T-cell (primary cell): ENCODE data around the gene PTPRC. TPM values are rescaled to one million over a fixed set of nuclear protein-coding genes. Genes with fewer than 3 reads are reported as not detected.

ENCODE experiments used
- ATAC-seq, 4 experiments: fragments of 200-7000 bp in 3 of 4; fragments of 150-1000 bp in 1 of 4; cut with Tn5 transposase; replicated peaks in 1 of 4; 1 replicate in 3 of 4; 2 replicates in 1 of 4; pipeline ENCODE4 v1.10.0; 2021; ENCODE audit warnings: moderate library complexity in 3 of 4, mild to moderate bottlenecking in 2 of 4, moderate number of reproducible peaks in 1 of 4
- CTCF ChIA-PET, 2 donors: fragments of 300-600 bp; sonication (Branson Sonifier 250); formaldehyde crosslinking; loops; one replicate each; lab custom pipeline; 2022; ENCODE audit warnings: antibody characterized with exemption in 2 of 2; lab: Charles Lee
- POLR2A ChIA-PET, 2 donors: fragments of 300-600 bp; sonication (Branson Sonifier 250); formaldehyde crosslinking; loops; one replicate each; lab custom pipeline; 2022; ENCODE audit warnings: antibody characterized with exemption in 2 of 2; lab: Charles Lee
- DNase-seq, 35 experiments: peaks; one replicate each; pipeline versions ENCODE4 v3.0.0 to v3.0.0-alpha.2; 2013 to 2023
- H3K27ac ChIP-seq: one replicate; pipeline ENCODE4 v1.5.1; 2013; ENCODE audit warnings: low read length
- H3K27me3 ChIP-seq, 2 experiments: replicated peaks in 1 of 2; 1 replicate in 1 of 2; 2 replicates in 1 of 2; pipeline versions ENCODE4 v1.6.1 to v1.7.0; 2013; ENCODE audit warnings: low read length in 1 of 2, mixed read lengths in 1 of 2; ENCODE audit not compliant: control insufficient read depth in 2 of 2, insufficient read depth in 2 of 2; ENCODE audit errors: extremely low read depth in 1 of 2
- H3K36me3 ChIP-seq, 2 donors: 1 replicate in 1 of 2; 2 replicates in 1 of 2; pipeline versions ENCODE4 v1.6.1 to v1.7.0; 2013; ENCODE audit warnings: low read length in 1 of 2; ENCODE audit not compliant: control insufficient read depth in 2 of 2, insufficient read depth in 1 of 2; ENCODE audit errors: extremely low read depth in 1 of 2
- H3K4me1 ChIP-seq, 2 experiments: 1 replicate in 1 of 2; 2 replicates in 1 of 2; pipeline versions ENCODE4 v1.6.1 to v1.7.0; 2013; ENCODE audit warnings: low read length in 2 of 2, mixed read lengths in 1 of 2; ENCODE audit not compliant: insufficient read depth in 2 of 2, control insufficient read depth in 1 of 2; ENCODE audit errors: extremely low read depth in 1 of 2
- H3K4me3 ChIP-seq, 2 donors: 1 replicate in 1 of 2; 2 replicates in 1 of 2; pipeline versions ENCODE4 v1.5.1 to v1.7.0; 2013; ENCODE audit warnings: mild to moderate bottlenecking in 2 of 2, low read length in 1 of 2, moderate library complexity in 1 of 2; ENCODE audit not compliant: control insufficient read depth in 1 of 2; ENCODE audit errors: extremely low read depth in 1 of 2
- H3K9me3 ChIP-seq: 2 replicates; pipeline ENCODE4 v1.7.0; 2013
- H3K27ac Mint-ChIP-seq, 2 donors: one replicate each; pipeline ENCODE4 v1.8.0; 2020 to 2021; ENCODE audit warnings: mild to moderate bottlenecking in 2 of 2, mixed read lengths in 2 of 2
- H3K27me3 Mint-ChIP-seq, 2 donors: one replicate each; pipeline ENCODE4 v1.8.0; 2021 to 2022; ENCODE audit warnings: mixed read lengths in 2 of 2
- H3K36me3 Mint-ChIP-seq: one replicate; pipeline ENCODE4 v1.8.0; 2021; ENCODE audit warnings: mixed read lengths
- H3K4me1 Mint-ChIP-seq, 3 donors: one replicate each; pipeline ENCODE4 v1.8.0; 2020 to 2022; ENCODE audit warnings: mixed read lengths in 3 of 3, mild to moderate bottlenecking in 1 of 3
- H3K4me3 Mint-ChIP-seq, 3 donors: one replicate each; pipeline ENCODE4 v1.8.0; 2020 to 2022; ENCODE audit warnings: mild to moderate bottlenecking in 3 of 3, mixed read lengths in 3 of 3, moderate library complexity in 3 of 3
- H3K9me3 Mint-ChIP-seq, 3 donors: one replicate each; pipeline ENCODE4 v1.8.0; 2020 to 2022; ENCODE audit warnings: mixed read lengths in 3 of 3
- WGBS: methylation state at CpG from one replicate; pipeline ENCODE4 v1.1.5; 2013; ENCODE audit warnings: missing lambda C conversion rate; ENCODE audit not compliant: insufficient coverage; 5-methylcytosine and 5-hydroxymethylcytosine counted together
- total RNA-seq, 35 experiments: library from RNA in 6 of 35; stranded (reverse) in 6 of 35; fragments of 120-200 nt in 1 of 35; gene quantifications; one replicate each; pipeline versions ENCODE4 v1.2.1 to v1.2.4 and lab custom pipeline; 2013 to 2026

The PTPRC gene
- total RNA-seq, 5 donors from 2014 or later (not counting 1 experiment from before 2014, with no cell fraction given): 674 to 984 (median 781) TPM

- H3K27ac ChIP-seq: peak overlapping the region; percentile 94
- ChIA-PET POLR2A (interaction anchor here (0.6 to 5.7 kb wide), 11 partner anchors 8 to 64 kb away, joined by 3 to 41 read pairs (median 4); no protein-coding TSS in a partner anchor), CTCF (interaction anchor here (1.2 to 1.6 kb wide), 3 partner anchors 12 to 52 kb away, joined by 3 to 4 read pairs (median 4); no protein-coding TSS in a partner anchor)
- WGBS: no CpG with 5 or more reads among the region's 2 CpGs
- H3K36me3 ChIP-seq: peaks cover 0 to 23% of the 10 kb centered on the region in 2 donors
- H3K36me3 Mint-ChIP-seq: peaks cover 51% of the 10 kb centered on the region
- ATAC-seq (no peak), DNase-seq (no peak)
- H3K4me3 ChIP-seq: peak overlapping the region in 1 of 2 donors; percentile 32
- H3K9me3 ChIP-seq: no peaks in the 10 kb centered on the region
- H3K9me3 Mint-ChIP-seq: no peaks in the 10 kb centered on the region
- peaks cover 30 to 76% of the 10 kb centered on the region in 2 experiments for H3K4me1 ChIP-seq
- no peaks in the 10 kb centered on the region for H3K27me3 Mint-ChIP-seq
- peaks cover 92% of the 10 kb centered on the region in 3 donors for H3K4me1 Mint-ChIP-seq
- H3K27ac Mint-ChIP-seq: peak overlapping the region; percentile 90 to 97
- no peaks in the 10 kb centered on the region for H3K27me3 ChIP-seq
- H3K4me3 Mint-ChIP-seq: peak overlapping the region; percentile 31 to 62 (median 44)
Observed at GRCh38 chr1:198674009-198674408, 35.2 kb downstream of the PTPRC start.

- H3K4me3 ChIP-seq: peak overlapping the region; percentile 1 to 8
- peak in 1 of 35 experiments; percentile 74 for DNase-seq
Observed at GRCh38 chr1:198676253-198676652, 37.4 kb downstream of the PTPRC start.

GRCh38 chr1:198677027-198677426 lies 38.2 kb downstream of the PTPRC start:
- no peaks in the 10 kb centered on the region for H3K9me3 ChIP-seq
- Mint-ChIP-seq H3K4me1 (peaks cover 77 to 89% (median 88%) of the 10 kb centered on the region in 3 donors), H3K4me3 (peak overlapping the region; percentile 69 to 76 (median 73)), H3K27ac (peak overlapping the region; percentile 91 to 99), H3K36me3 (peaks cover 37% of the 10 kb centered on the region), H3K27me3 (no peaks in the 10 kb centered on the region), H3K9me3 (no peaks in the 10 kb centered on the region)
- ATAC-seq: no peak
- ChIA-PET CTCF (interaction anchor here (0.5 to 1.7 kb wide), 4 partner anchors 20 to 158 kb away, joined by 3 to 4 read pairs (median 3); no protein-coding TSS in a partner anchor), POLR2A (interaction anchor here (0.6 to 5.7 kb wide), 4 partner anchors 10 to 26 kb away, joined by 3 to 41 read pairs (median 10); no protein-coding TSS in a partner anchor)
- H3K4me1 ChIP-seq: peaks cover 39 to 68% of the 10 kb centered on the region in 2 experiments
- DNase-seq: no peak
- H3K36me3 ChIP-seq: peaks cover 0 to 24% of the 10 kb centered on the region in 2 donors
- H3K27ac ChIP-seq: peak overlapping the region; percentile 94
- 0% methylated on average over 1 of the region's 1 CpG for WGBS
- no peaks in the 10 kb centered on the region for H3K27me3 ChIP-seq
- no peak overlapping the region for H3K4me3 ChIP-seq

More at GRCh38 chr1:198676253-198676652, 37.4 kb downstream of the PTPRC start:
- Histone ChIP-seq H3K27me3 (no peaks in the 10 kb centered on the region), H3K27ac (peak overlapping the region; percentile 94), H3K4me1 (peaks cover 39 to 69% of the 10 kb centered on the region in 2 experiments), H3K36me3 (peaks cover 0 to 31% of the 10 kb centered on the region in 2 donors), H3K9me3 (no peaks in the 10 kb centered on the region)
- peaks cover 45% of the 10 kb centered on the region for H3K36me3 Mint-ChIP-seq
- no peaks in the 10 kb centered on the region for H3K27me3 Mint-ChIP-seq
- ChIA-PET CTCF (interaction anchor here in 1 of 2 donors (1.4 kb wide), 1 partner anchor 55 kb away, joined by 3 read pairs; no protein-coding TSS in a partner anchor), POLR2A (interaction anchor here in 1 of 2 donors (0.7 to 5.7 kb wide), 3 partner anchors 13 to 25 kb away, joined by 3 to 41 read pairs (median 5); no protein-coding TSS in a partner anchor)
- H3K4me3 Mint-ChIP-seq: peak overlapping the region; percentile 69 to 76 (median 73)
- no CpG with 5 or more reads among the region's 1 CpG for WGBS
- no peaks in the 10 kb centered on the region for H3K9me3 Mint-ChIP-seq
- H3K27ac Mint-ChIP-seq: peak overlapping the region; percentile 91 to 99
- H3K4me1 Mint-ChIP-seq: peaks cover 85 to 92% (median 91%) of the 10 kb centered on the region in 3 donors
- peak in 2 of 4 experiments; percentile 18 to 32 for ATAC-seq

GRCh38 chr1:198677871-198678270 lies 39.0 kb downstream of the PTPRC start:
- ATAC-seq (no peak), DNase-seq (no peak)
- Mint-ChIP-seq H3K4me3 (peak overlapping the region; percentile 69 to 76 (median 74)), H3K4me1 (peaks cover 75 to 88% (median 88%) of the 10 kb centered on the region in 3 donors), H3K9me3 (no peaks in the 10 kb centered on the region), H3K27me3 (no peaks in the 10 kb centered on the region), H3K27ac (peak overlapping the region; percentile 91 to 99), H3K36me3 (peaks cover 28% of the 10 kb centered on the region)
- peak overlapping the region in 1 of 2 donors; percentile 34 for H3K4me3 ChIP-seq
- peaks cover 33 to 74% of the 10 kb centered on the region in 2 experiments for H3K4me1 ChIP-seq
- H3K27me3 ChIP-seq: no peaks in the 10 kb centered on the region
- peaks cover 0 to 20% of the 10 kb centered on the region in 2 donors for H3K36me3 ChIP-seq
- POLR2A ChIA-PET: interaction anchor here (0.5 to 5.7 kb wide), 7 partner anchors 8 to 31 kb away, joined by 3 to 41 read pairs (median 9); no protein-coding TSS in a partner anchor
- peak overlapping the region; percentile 94 for H3K27ac ChIP-seq
- no peaks in the 10 kb centered on the region for H3K9me3 ChIP-seq
- no CpG with 5 or more reads among the region's 2 CpGs for WGBS
- CTCF ChIA-PET: interaction anchor here (0.5 to 1.7 kb wide), 5 partner anchors 20 to 154 kb away, joined by 3 to 4 read pairs (median 3); partner anchors contain the start of gene PTPRC (in 1 of the 2)

GRCh38 chr1:198678301-198678836 lies 39.5 kb downstream of the PTPRC start:
- ChIA-PET CTCF (interaction anchor here (0.7 to 1.7 kb wide), 11 partner anchors 9 to 156 kb away, joined by 3 to 6 read pairs (median 4); partner anchors contain the start of gene PTPRC (in 1 of the 2)), POLR2A (interaction anchor here (0.5 to 5.7 kb wide), 14 partner anchors 9 to 511 kb away, joined by 3 to 41 read pairs (median 7); no protein-coding TSS in a partner anchor)
- Mint-ChIP-seq H3K4me3 (peak overlapping the region; percentile 69 to 76 (median 74)), H3K36me3 (peaks cover 26% of the 10 kb centered on the region), H3K27ac (peak overlapping the region; percentile 91 to 99), H3K4me1 (peaks cover 75 to 88% (median 88%) of the 10 kb centered on the region in 3 donors), H3K27me3 (no peaks in the 10 kb centered on the region), H3K9me3 (no peaks in the 10 kb centered on the region)
- H3K9me3 ChIP-seq: no peaks in the 10 kb centered on the region
- H3K4me1 ChIP-seq: peaks cover 33 to 75% of the 10 kb centered on the region in 2 experiments
- no peaks in the 10 kb centered on the region for H3K27me3 ChIP-seq
- DNase-seq: peak in 34 of 35 experiments; percentile 30 to 80 (median 61)
- peak overlapping the region; percentile 4 to 34 for H3K4me3 ChIP-seq
- peaks cover 0 to 16% of the 10 kb centered on the region in 2 donors for H3K36me3 ChIP-seq
- peak in 3 of 4 experiments; percentile 26 to 51 (median 32) for ATAC-seq
- 10% methylated on average over 4 of the region's 8 CpGs for WGBS
- peak overlapping the region; percentile 94 for H3K27ac ChIP-seq
